GM18951 (cell line): ENCODE measurements around the gene MINDY4.

Experiments
- POLR2A ChIP-seq: IDR thresholded peaks from 4 replicates; pipeline ENCODE4 v1.6.1; 2011; ENCODE audit warnings: mild to moderate bottlenecking; ENCODE audit not compliant: insufficient read length, insufficient read depth; ENCODE audit errors: extremely low read depth
- in situ Hi-C: fragments of 300-500 bp; cut with MboI; formaldehyde crosslinking; loops from one replicate; pipeline ENCODE4 v1.12.0; 2022; ENCODE audit warnings: low sequenced_read_pairs, mixed read lengths, inconsistent platforms; ENCODE audit not compliant: unreplicated experiment

The MINDY4 gene

GRCh38 chr7:30733691-30734090 lies 37.5 kb upstream of the MINDY4 start:
- no peak for TF ChIP-seq POLR2A
- in situ Hi-C loops, result no loop called here

- TF ChIP-seq POLR2A, result no peak
- in situ Hi-C loops, result no loop called here
These were observed 36.7 kb upstream of the MINDY4 start for GRCh38 chr7:30734497-30734896.

GRCh38 chr7:30735631-30736030 lies 35.6 kb upstream of the MINDY4 start:
- TF ChIP-seq POLR2A, result no peak
- in situ Hi-C loops, result no loop called here

- no peak for TF ChIP-seq POLR2A
- in situ Hi-C loops, result no loop called here
These were observed 34.9 kb upstream of the MINDY4 start for GRCh38 chr7:30736291-30736690.

- in situ Hi-C loops, result no loop called here
- TF ChIP-seq POLR2A, result no peak
These were observed 32.9 kb upstream of the MINDY4 start for GRCh38 chr7:30738026-30738915.

- in situ Hi-C loops, result no loop called here
These were observed 31.5 kb upstream of the MINDY4 start for GRCh38 chr7:30739691-30740090.

GRCh38 chr7:30740417-30741181 lies 30.6 kb upstream of the MINDY4 start:
- in situ Hi-C loops, result no loop called here
- TF ChIP-seq POLR2A, result no peak

More at GRCh38 chr7:30739691-30740090, 31.5 kb upstream of the MINDY4 start:
- TF ChIP-seq POLR2A, result no peak

GRCh38 chr7:30741289-30741688 lies 29.9 kb upstream of the MINDY4 start:
- TF ChIP-seq POLR2A, result no peak
- in situ Hi-C loops, result no loop called here

GRCh38 chr7:30743371-30744074 lies 27.7 kb upstream of the MINDY4 start:
- TF ChIP-seq POLR2A, result no peak
- in situ Hi-C loops, result no loop called here

- in situ Hi-C loops, result no loop called here
- TF ChIP-seq POLR2A, result no peak
These were observed 27.2 kb upstream of the MINDY4 start for GRCh38 chr7:30744075-30744417.

- no peak for TF ChIP-seq POLR2A
- in situ Hi-C loops, result no loop called here
These were observed 25.8 kb upstream of the MINDY4 start for GRCh38 chr7:30745261-30745941.

GRCh38 chr7:30750010-30750409 lies 21.2 kb upstream of the MINDY4 start:
- no peak for TF ChIP-seq POLR2A
- in situ Hi-C loops, result no loop called here
